ENCODE measurements around the gene ZSWIM6. TPM values are rescaled to one million over a fixed set of nuclear protein-coding genes. Genes with fewer than 3 reads are reported as not detected.

Gene ZSWIM6
- total RNA-seq, 1 experiment from 2014 or later, result 12.9 TPM

DNA sequence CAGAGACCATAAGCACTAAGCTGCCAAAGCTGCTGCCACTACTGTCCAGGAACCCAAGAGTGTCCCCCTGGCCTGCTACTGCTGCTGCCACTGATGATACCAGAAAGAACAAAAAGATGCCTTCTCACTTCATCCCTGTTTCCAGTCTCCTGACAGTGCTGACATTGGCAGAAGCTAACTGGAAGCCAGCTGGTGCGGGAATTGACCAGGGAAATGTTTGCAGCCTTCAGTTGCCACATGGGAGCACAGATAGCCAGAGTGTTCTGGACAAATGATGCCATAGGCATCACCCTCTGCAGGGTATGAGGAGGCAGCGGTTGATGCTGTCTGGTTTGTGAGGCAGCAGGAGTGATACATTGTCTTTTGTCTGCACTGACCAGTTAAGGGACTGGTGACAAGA lies 258.4 kb downstream of the ZSWIM6 start:
- no peak overlapping the region for H3K4me2 ChIP-seq
- ChIA-PET CTCF (no interaction called here), POLR2A (ENCODE audit: unreplicated experiment) (no interaction called here)
- H3K36me3 ChIP-seq (ENCODE audit: low read depth), result no peaks in the 10 kb centered on the region
- H3K9me3 ChIP-seq (ENCODE audit: insufficient read depth, low read depth), result no peaks in the 10 kb centered on the region
- no peak for DNase-seq
- H4K20me1 ChIP-seq (ENCODE audit: insufficient read depth), result no peaks in the 10 kb centered on the region
- no peak overlapping the region for H2AFZ ChIP-seq
- no peaks in the 10 kb centered on the region for H3K79me2 ChIP-seq (ENCODE audit: low read depth)
- no peak overlapping the region for H3K27ac ChIP-seq
- H3K4me3 ChIP-seq, result no peak overlapping the region
- TF ChIP-seq EZH2 (IDR thresholded peaks at IDR 0.05; ENCODE audit: low read depth), result no peak
- TF ChIP-seq, protein P1, sequence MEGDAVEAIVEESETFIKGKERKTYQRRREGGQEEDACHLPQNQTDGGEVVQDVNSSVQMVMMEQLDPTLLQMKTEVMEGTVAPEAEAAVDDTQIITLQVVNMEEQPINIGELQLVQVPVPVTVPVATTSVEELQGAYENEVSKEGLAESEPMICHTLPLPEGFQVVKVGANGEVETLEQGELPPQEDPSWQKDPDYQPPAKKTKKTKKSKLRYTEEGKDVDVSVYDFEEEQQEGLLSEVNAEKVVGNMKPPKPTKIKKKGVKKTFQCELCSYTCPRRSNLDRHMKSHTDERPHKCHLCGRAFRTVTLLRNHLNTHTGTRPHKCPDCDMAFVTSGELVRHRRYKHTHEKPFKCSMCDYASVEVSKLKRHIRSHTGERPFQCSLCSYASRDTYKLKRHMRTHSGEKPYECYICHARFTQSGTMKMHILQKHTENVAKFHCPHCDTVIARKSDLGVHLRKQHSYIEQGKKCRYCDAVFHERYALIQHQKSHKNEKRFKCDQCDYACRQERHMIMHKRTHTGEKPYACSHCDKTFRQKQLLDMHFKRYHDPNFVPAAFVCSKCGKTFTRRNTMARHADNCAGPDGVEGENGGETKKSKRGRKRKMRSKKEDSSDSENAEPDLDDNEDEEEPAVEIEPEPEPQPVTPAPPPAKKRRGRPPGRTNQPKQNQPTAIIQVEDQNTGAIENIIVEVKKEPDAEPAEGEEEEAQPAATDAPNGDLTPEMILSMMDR (conservative IDR thresholded peaks at IDR 0.05), result no peak
- no TSS peak for BruUV-seq (replicated peaks)
- no peaks in the 10 kb centered on the region for H3F3A ChIP-seq (ENCODE audit: insufficient read depth, low read depth)
- intact Hi-C loops (cut with micrococcal nuclease; ENCODE audit: unreplicated experiment), result no loop called here
- no peaks in the 10 kb centered on the region for H3K4me1 ChIP-seq (replicated peaks; ENCODE audit: insufficient read depth)
- H3K9me2 ChIP-seq (ENCODE audit: insufficient read depth), result no peaks in the 10 kb centered on the region
- H3K27me3 ChIP-seq (ENCODE audit: insufficient read depth, low read depth), result peaks cover 24% of the 10 kb centered on the region; the same call in 1 of the 2 replicates

DNA sequence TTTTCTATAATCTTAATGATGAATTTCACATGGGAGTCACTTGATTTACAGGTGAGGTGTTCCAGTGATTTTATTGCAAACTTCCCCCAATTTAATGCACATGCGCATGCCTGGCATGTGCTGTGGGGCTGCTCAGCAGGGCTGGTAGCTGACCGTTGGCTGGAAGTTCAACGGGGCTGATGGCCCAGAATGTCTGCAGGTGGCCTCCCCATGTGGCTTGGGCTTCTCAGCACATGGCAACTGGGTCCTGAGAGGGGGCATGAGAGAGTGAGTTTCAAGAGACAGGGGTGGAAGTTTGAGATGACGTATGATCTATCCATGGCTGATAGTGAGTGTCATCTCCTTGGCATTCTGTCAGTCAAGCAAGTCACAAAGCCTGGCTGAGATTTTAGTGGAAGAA lies 259.8 kb downstream of the ZSWIM6 start:
- ChIA-PET CTCF (no interaction called here), POLR2A (ENCODE audit: unreplicated experiment) (no interaction called here)
- no peaks in the 10 kb centered on the region for H3K9me2 ChIP-seq (ENCODE audit: insufficient read depth)
- no peaks in the 10 kb centered on the region for H4K20me1 ChIP-seq (ENCODE audit: insufficient read depth)
- no peaks in the 10 kb centered on the region for H3K4me1 ChIP-seq (replicated peaks; ENCODE audit: insufficient read depth)
- no TSS peak for BruUV-seq (replicated peaks)
- TF ChIP-seq, protein P1 (conservative IDR thresholded peaks at IDR 0.05), result no peak
- TF ChIP-seq EZH2 (IDR thresholded peaks at IDR 0.05; ENCODE audit: low read depth), result no peak
- H3K4me2 ChIP-seq, result no peak overlapping the region
- H3K9me3 ChIP-seq (ENCODE audit: insufficient read depth, low read depth), result no peaks in the 10 kb centered on the region
- peaks cover 16% of the 10 kb centered on the region; the same call in 1 of the 2 replicates for H3K27me3 ChIP-seq (ENCODE audit: insufficient read depth, low read depth)
- no peak overlapping the region for H2AFZ ChIP-seq
- H3F3A ChIP-seq (ENCODE audit: insufficient read depth, low read depth), result no peaks in the 10 kb centered on the region
- no peaks in the 10 kb centered on the region for H3K79me2 ChIP-seq (ENCODE audit: low read depth)
- DNase-seq, result no peak
- no peak overlapping the region for H3K27ac ChIP-seq
- no peak overlapping the region for H3K4me3 ChIP-seq
- H3K36me3 ChIP-seq (ENCODE audit: low read depth), result no peaks in the 10 kb centered on the region
- intact Hi-C loops (cut with micrococcal nuclease; ENCODE audit: unreplicated experiment), result no loop called here

DNA sequence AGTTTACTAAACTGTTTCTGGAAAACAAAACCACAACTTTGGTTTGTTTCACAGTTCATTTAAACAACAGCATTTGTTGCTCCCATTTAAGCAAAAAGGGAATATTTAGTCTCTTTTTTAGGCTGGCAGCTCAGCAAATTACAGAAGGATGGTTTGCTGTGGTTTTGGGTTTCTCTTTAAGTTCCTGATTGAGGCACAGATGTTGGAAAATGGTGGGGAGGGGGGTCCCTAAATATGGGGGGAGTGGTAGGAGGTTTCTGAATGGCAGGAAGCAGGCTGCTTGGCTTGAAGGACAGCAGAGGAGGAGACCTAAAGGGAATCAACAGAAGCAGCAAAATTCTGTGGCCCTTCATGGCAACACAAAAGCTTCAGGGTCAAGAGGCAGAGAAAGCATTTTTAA lies 263.4 kb downstream of the ZSWIM6 start:
- Histone ChIP-seq H3K9me2 (ENCODE audit: insufficient read depth) (no peaks in the 10 kb centered on the region), H3K27ac (no peak overlapping the region), H3K79me2 (ENCODE audit: low read depth) (no peaks in the 10 kb centered on the region), H3K4me2 (no peak overlapping the region), H3K4me3 (no peak overlapping the region), H3K9me3 (ENCODE audit: insufficient read depth, low read depth) (no peaks in the 10 kb centered on the region), H3K36me3 (ENCODE audit: low read depth) (no peaks in the 10 kb centered on the region), H4K20me1 (ENCODE audit: insufficient read depth) (no peaks in the 10 kb centered on the region), H3K4me1 (replicated peaks; ENCODE audit: insufficient read depth) (0 out of 2 replicates have a peak, but pooled peaks cover 7% of the 10 kb centered on the region), H3K27me3 (ENCODE audit: insufficient read depth, low read depth) (no peaks in the 10 kb centered on the region; the same call in 1 of the 2 replicates), H2AFZ (no peak overlapping the region), H3F3A (ENCODE audit: insufficient read depth, low read depth) (no peaks in the 10 kb centered on the region)
- no peak for TF ChIP-seq EZH2 (IDR thresholded peaks at IDR 0.05; ENCODE audit: low read depth)
- TF ChIP-seq, protein P1 (conservative IDR thresholded peaks at IDR 0.05), result no peak
- BruUV-seq (replicated peaks), result no TSS peak
- DNase-seq, result no peak
- POLR2A ChIA-PET (ENCODE audit: unreplicated experiment), result interaction anchor here (0.6 to 0.7 kb wide), 2 partner anchors 52 to 389 kb away, joined by 11 to 14 read pairs; no protein-coding TSS in a partner anchor
- intact Hi-C loops (cut with micrococcal nuclease; ENCODE audit: unreplicated experiment), result no loop called here
- CTCF ChIA-PET, result interaction anchor here (0.8 kb wide), 1 partner anchor 681 kb away, joined by 3 read pairs; no protein-coding TSS in a partner anchor

Other genes with a start within 250 kb of the ZSWIM6 start
- gene SMIM15, start 169.8 kb upstream of the ZSWIM6 start, total RNA-seq (2021), result 50.6 and 58.2 TPM in 2 replicates